NCI-H128 (cell line): ENCODE measurements around the gene MYO5B.

Experiments
- DNase-seq: peaks from one replicate; lab custom pipeline; 2025; ENCODE audit not compliant: unreplicated experiment; lab: John Stamatoyannopoulos, UW

Gene MYO5B

GRCh38 chr18:49973592-49973991 lies 221.4 kb downstream of the MYO5B start:
- no peak for DNase-seq

GRCh38 chr18:49972535-49972934 lies 222.4 kb downstream of the MYO5B start:
- no peak for DNase-seq

GRCh38 chr18:49971462-49971861 lies 223.5 kb downstream of the MYO5B start:
- DNase-seq, result no peak

- DNase-seq, result no peak
These were observed 224.6 kb downstream of the MYO5B start for GRCh38 chr18:49970319-49970718.

- no peak for DNase-seq
These were observed 226.2 kb downstream of the MYO5B start for GRCh38 chr18:49968644-49969309.

- DNase-seq, result no peak
These were observed 227.2 kb downstream of the MYO5B start for GRCh38 chr18:49967636-49968313.

- DNase-seq, result no peak
These were observed 227.8 kb downstream of the MYO5B start for GRCh38 chr18:49967171-49967570.

GRCh38 chr18:49966090-49966489 lies 228.9 kb downstream of the MYO5B start:
- DNase-seq, result no peak

GRCh38 chr18:49963217-49963616 lies 231.7 kb downstream of the MYO5B start:
- DNase-seq, result no peak

- no peak for DNase-seq
These were observed 233.7 kb downstream of the MYO5B start for GRCh38 chr18:49961271-49961670.

- DNase-seq, result no peak
These were observed 234.6 kb downstream of the MYO5B start for GRCh38 chr18:49960376-49960775.

GRCh38 chr18:49959176-49959575 lies 235.8 kb downstream of the MYO5B start:
- DNase-seq, result no peak

GRCh38 chr18:49955263-49955662 lies 239.7 kb downstream of the MYO5B start:
- DNase-seq, result no peak

- no peak for DNase-seq
These were observed 241.6 kb downstream of the MYO5B start for GRCh38 chr18:49953391-49953790.

- no peak for DNase-seq
These were observed 245.0 kb downstream of the MYO5B start for GRCh38 chr18:49949951-49950395.

GRCh38 chr18:49948975-49949374 lies 246.0 kb downstream of the MYO5B start:
- DNase-seq, result no peak

GRCh38 chr18:49944663-49945062 lies 250.3 kb downstream of the MYO5B start:
- DNase-seq, result no peak

- DNase-seq, result no peak
These were observed 258.1 kb downstream of the MYO5B start for GRCh38 chr18:49936821-49937220.

- DNase-seq, result no peak
These were observed 259.7 kb downstream of the MYO5B start for GRCh38 chr18:49935215-49935614.

GRCh38 chr18:49934457-49934856 lies 260.5 kb downstream of the MYO5B start:
- no peak for DNase-seq

- DNase-seq, result no peak
These were observed 261.3 kb downstream of the MYO5B start for GRCh38 chr18:49933530-49934128.

- DNase-seq, result no peak
These were observed 263.2 kb downstream of the MYO5B start for GRCh38 chr18:49931760-49932159.
